Measurements from ENCODE around the gene TMEM205. TPM values are rescaled to one million over a fixed set of nuclear protein-coding genes. Genes with fewer than 3 reads are reported as not detected.
A peak's percentile ranks its signal among the peaks of the same experiment; 100 is the strongest.

TMEM205 gene
- total and polyA plus RNA-seq, 2 of the 13 experiments (the other 11 are each of a cell fraction or from before 2014, with no cell fraction given): 45.5 to 98.7 TPM

DNA sequence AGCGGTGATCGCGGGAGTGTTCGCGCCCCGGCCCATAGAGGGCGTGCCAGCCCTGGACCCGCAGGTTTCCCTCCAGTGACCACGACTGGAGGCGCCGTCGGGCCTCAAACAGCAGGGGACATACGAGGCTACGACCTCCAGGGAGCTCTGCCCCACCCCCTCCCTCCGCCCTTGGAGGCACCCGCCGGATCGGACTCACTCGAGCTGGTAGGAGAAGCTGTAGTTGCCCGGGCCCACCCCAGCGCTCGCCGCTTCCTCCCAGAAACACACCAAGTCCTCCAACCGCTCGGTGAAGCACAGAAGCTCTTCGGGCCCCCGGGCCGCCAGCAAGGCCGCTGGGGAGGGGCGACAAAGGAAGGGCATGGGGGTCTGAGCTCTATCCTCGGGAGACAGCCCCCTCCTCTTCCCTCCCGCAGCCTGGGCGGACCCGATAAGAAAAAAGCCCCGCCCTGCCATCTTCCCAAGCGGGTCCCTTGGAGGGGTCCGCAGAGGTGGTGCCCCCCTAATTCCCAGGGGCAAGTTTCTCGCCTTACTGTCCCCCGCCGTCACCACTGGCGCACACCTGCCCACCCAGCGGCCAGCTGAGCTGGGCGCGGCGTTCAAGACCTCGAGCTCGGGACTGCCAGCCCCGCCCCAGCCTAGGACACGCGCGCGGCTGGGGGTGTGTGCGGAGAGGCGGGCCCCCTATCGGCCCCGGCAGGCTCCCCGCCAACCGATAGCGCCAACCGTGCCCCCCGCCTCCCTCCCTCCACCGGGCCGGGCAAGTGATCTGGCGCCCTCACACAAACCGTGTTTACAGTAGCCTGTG lies 37.0 kb upstream of the TMEM205 start (continued):
- TF ChIP-seq, protein P1, sequence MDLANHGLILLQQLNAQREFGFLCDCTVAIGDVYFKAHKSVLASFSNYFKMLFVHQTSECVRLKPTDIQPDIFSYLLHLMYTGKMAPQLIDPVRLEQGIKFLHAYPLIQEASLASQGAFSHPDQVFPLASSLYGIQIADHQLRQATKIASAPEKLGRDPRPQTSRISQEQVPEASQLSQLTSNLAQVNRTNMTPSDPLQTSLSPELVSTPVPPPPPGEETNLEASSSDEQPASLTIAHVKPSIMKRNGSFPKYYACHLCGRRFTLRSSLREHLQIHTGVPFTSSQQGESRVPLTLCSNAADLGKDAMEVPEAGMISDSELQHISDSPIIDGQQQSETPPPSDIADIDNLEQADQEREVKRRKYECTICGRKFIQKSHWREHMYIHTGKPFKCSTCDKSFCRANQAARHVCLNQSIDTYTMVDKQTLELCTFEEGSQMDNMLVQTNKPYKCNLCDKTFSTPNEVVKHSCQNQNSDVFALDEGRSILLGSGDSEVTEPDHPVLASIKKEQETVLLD (CRISPR knock-in tag; IDR thresholded peaks at IDR 0.05; ENCODE audit: low read depth): 0 out of 2 replicates have a peak, but pooled peaks have one; percentile 60
- TF ChIP-seq, protein P2, sequence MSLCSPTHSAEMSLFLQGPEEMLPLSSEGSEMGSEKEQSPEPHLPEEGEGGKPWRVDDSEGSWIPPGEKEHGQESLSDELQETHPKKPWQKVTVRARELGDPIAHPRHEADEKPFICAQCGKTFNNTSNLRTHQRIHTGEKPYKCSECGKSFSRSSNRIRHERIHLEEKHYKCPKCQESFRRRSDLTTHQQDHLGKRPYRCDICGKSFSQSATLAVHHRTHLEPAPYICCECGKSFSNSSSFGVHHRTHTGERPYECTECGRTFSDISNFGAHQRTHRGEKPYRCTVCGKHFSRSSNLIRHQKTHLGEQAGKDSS (CRISPR knock-in tag; IDR thresholded peaks at IDR 0.05; ENCODE audit: borderline replicate concordance, low read depth): peak; percentile 48; the same call in 1 of the 2 replicates
- peak; percentile 36; the same call in 1 of the 2 replicates for TF ChIP-seq PHF8 (CRISPR knock-in tag; IDR thresholded peaks at IDR 0.05)
- TF ChIP-seq RFXAP (CRISPR knock-in tag; IDR thresholded peaks at IDR 0.05; ENCODE audit: borderline replicate concordance): peak; percentile 77; the same call in 1 of the 2 replicates
- TF ChIP-seq, protein P3, sequence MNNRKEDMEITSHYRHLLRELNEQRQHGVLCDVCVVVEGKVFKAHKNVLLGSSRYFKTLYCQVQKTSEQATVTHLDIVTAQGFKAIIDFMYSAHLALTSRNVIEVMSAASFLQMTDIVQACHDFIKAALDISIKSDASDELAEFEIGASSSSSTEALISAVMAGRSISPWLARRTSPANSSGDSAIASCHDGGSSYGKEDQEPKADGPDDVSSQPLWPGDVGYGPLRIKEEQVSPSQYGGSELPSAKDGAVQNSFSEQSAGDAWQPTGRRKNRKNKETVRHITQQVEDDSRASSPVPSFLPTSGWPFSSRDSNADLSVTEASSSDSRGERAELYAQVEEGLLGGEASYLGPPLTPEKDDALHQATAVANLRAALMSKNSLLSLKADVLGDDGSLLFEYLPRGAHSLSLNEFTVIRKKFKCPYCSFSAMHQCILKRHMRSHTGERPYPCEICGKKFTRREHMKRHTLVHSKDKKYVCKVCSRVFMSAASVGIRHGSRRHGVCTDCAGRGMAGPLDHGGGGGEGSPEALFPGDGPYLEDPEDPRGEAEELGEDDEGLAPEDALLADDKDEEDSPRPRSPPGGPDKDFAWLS (CRISPR knock-in tag; IDR thresholded peaks at IDR 0.05; ENCODE audit: borderline replicate concordance): no peak
- no peak for TF ChIP-seq RBM39 (IDR thresholded peaks at IDR 0.05; ENCODE audit: low read depth, low read length, poor library complexity, severe bottlenecking)
- TF ChIP-seq, protein P4, sequence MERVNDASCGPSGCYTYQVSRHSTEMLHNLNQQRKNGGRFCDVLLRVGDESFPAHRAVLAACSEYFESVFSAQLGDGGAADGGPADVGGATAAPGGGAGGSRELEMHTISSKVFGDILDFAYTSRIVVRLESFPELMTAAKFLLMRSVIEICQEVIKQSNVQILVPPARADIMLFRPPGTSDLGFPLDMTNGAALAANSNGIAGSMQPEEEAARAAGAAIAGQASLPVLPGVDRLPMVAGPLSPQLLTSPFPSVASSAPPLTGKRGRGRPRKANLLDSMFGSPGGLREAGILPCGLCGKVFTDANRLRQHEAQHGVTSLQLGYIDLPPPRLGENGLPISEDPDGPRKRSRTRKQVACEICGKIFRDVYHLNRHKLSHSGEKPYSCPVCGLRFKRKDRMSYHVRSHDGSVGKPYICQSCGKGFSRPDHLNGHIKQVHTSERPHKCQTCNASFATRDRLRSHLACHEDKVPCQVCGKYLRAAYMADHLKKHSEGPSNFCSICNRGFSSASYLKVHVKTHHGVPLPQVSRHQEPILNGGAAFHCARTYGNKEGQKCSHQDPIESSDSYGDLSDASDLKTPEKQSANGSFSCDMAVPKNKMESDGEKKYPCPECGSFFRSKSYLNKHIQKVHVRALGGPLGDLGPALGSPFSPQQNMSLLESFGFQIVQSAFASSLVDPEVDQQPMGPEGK (CRISPR knock-in tag; IDR thresholded peaks at IDR 0.05): peak; percentile 72
- TF ChIP-seq DMAP1 (CRISPR knock-in tag; IDR thresholded peaks at IDR 0.05): no peak
- peak; percentile 28; the same call in 1 of the 2 replicates for TF ChIP-seq ZNF709 (CRISPR knock-in tag; IDR thresholded peaks at IDR 0.05)
- TF ChIP-seq BCL6 (CRISPR knock-in tag; IDR thresholded peaks at IDR 0.05): peak; percentile 43
- TF ChIP-seq ARNT2 (CRISPR knock-in tag; IDR thresholded peaks at IDR 0.05; ENCODE audit: low read depth): peak; percentile 42; the same call in 1 of the 2 replicates
- TF ChIP-seq, protein P5, sequence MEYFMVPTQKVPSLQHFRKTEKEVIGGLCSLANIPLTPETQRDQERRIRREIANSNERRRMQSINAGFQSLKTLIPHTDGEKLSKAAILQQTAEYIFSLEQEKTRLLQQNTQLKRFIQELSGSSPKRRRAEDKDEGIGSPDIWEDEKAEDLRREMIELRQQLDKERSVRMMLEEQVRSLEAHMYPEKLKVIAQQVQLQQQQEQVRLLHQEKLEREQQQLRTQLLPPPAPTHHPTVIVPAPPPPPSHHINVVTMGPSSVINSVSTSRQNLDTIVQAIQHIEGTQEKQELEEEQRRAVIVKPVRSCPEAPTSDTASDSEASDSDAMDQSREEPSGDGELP (IDR thresholded peaks at IDR 0.05; ENCODE audit: borderline replicate concordance, low read depth): peak; percentile 60; the same call in 1 of the 2 replicates
- TF ChIP-seq MYC (CRISPR knock-in tag; IDR thresholded peaks at IDR 0.05; ENCODE audit: borderline replicate concordance): 0 out of 2 replicates have a peak, but pooled peaks have one; percentile 22
- 0 out of 2 replicates have a peak, but pooled peaks have one; percentile 31 for TF ChIP-seq KDM3A (CRISPR knock-in tag; IDR thresholded peaks at IDR 0.05; ENCODE audit: low read depth)
- no peak for TF ChIP-seq BRCA1 (CRISPR knock-in tag; IDR thresholded peaks at IDR 0.05)
- TF ChIP-seq, protein P6, sequence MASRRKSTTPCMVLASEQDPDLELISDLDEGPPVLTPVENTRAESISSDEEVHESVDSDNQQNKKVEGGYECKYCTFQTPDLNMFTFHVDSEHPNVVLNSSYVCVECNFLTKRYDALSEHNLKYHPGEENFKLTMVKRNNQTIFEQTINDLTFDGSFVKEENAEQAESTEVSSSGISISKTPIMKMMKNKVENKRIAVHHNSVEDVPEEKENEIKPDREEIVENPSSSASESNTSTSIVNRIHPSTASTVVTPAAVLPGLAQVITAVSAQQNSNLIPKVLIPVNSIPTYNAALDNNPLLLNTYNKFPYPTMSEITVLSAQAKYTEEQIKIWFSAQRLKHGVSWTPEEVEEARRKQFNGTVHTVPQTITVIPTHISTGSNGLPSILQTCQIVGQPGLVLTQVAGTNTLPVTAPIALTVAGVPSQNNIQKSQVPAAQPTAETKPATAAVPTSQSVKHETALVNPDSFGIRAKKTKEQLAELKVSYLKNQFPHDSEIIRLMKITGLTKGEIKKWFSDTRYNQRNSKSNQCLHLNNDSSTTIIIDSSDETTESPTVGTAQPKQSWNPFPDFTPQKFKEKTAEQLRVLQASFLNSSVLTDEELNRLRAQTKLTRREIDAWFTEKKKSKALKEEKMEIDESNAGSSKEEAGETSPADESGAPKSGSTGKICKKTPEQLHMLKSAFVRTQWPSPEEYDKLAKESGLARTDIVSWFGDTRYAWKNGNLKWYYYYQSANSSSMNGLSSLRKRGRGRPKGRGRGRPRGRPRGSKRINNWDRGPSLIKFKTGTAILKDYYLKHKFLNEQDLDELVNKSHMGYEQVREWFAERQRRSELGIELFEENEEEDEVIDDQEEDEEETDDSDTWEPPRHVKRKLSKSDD (CRISPR knock-in tag; IDR thresholded peaks at IDR 0.05; ENCODE audit: low read depth): no peak
- TF ChIP-seq ZNF557 (CRISPR knock-in tag; IDR thresholded peaks at IDR 0.05): no peak
- TF ChIP-seq MXD4 (CRISPR knock-in tag; IDR thresholded peaks at IDR 0.05): 0 out of 2 replicates have a peak, but pooled peaks have one; percentile 3
- no peak for TF ChIP-seq DNMT3B (CRISPR knock-in tag; conservative IDR thresholded peaks at IDR 0.05)
